HG03064 (cell line): ENCODE results near the gene FGD4.

Source experiments
- ATAC-seq: cut with Tn5 transposase; IDR thresholded peaks from one replicate; pipeline ENCODE4 v1.9.1; 2021; ENCODE audit warnings: low read depth; ENCODE audit not compliant: unreplicated experiment

FGD4 gene

GRCh38 chr12:32399370-32400113, at the start of gene FGD4:
Gene FGD4 (plus strand): TSS chr12:32399558.
- ATAC-seq: peak; percentile 84

GRCh38 chr12:32353540-32353939, 45.8 kb upstream of the FGD4 start:
- no peak for ATAC-seq

DNA sequence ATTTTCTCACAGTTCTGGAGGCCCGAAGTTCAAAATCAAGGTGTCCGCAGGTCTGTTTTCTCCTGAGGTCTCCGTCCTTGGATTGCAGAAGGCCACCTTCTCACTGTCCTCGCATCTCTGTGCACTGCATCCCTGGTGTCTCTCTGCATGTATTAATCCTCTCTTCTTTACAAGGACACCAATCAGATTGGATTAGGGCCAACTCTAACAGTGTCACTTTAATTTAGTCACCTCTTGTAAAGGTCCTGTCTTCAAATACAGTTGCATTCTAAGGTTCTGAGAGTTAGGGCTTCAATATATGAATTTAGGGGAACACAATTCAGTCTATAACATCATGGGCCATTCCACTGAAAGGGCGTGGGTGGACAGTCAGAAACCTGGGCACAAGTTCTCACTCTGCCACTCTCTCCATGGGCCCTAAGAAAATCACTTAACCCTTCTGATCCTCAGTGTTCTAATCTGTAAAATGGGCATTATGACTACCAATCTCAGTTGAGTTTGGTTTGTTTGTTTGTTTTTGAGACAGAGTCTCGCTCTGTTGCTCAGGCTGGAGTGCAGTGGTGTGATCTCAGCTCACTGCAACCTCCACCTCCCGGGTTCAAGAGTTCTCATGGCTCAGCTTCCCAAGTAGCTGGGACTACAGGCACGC, 41.6 kb upstream of the FGD4 start:
- ATAC-seq: no peak

DNA sequence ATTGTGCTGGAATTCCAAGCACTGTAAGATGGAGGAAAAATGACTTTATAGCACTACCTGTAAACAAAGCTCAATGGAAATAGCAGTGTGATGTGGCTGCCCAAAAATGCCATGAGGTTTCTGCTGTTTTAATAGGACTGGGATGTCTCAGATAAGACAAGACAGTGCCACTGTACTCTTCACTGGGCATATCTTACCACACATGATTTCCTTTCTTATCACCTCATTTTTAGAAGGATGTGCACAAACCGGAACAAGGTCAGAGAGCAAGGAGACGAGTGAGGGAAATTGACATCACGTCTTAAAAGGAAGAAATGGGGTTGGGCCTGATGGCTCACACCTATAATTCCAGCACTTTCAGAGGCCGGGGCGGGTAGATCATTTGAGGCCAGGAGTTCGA, 38.4 kb upstream of the FGD4 start:
- ATAC-seq: no peak

DNA sequence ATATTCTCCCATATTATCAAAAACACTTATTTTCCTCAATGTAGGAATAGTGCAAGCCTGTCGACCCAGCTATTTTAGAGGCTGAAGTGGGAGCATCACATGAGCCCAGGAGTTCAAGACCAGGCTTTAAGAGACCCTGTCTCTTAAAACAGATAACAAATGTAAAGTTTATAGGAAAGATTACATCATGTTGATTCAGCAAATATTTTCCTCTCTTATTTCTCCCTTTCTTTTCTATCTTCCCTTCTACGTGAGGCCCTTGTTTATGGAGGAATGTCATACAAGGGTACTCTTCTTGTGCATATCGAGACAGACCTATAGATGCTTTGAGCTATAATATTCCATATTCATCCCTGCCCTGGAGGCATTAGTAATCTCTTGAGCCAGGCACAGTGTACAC, 36.5 kb upstream of the FGD4 start:
- no peak for ATAC-seq

GRCh38 chr12:32365473-32366064, 33.8 kb upstream of the FGD4 start:
- ATAC-seq: no peak

DNA sequence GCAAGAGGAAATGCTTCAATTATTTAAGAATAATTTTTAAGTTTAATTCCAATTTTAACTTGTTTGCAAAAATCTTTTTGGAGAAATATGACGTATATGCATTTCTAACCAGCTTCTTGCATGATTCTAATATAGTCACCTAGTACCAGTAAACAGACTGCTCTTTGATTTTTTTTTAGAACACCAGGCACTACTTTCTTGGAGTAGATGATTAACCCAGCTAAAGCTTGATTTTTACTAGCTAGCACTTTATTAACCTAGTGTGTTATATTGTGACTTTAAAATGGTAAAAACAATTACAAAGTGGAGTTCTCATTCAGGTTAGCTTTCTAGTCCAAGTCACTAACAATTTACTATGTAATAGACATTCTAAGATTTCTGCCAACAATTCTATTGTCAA, 32.6 kb upstream of the FGD4 start:
- no peak for ATAC-seq

- no peak for ATAC-seq
Measured at GRCh38 chr12:32367381-32367780, 32.0 kb upstream of the FGD4 start.

DNA sequence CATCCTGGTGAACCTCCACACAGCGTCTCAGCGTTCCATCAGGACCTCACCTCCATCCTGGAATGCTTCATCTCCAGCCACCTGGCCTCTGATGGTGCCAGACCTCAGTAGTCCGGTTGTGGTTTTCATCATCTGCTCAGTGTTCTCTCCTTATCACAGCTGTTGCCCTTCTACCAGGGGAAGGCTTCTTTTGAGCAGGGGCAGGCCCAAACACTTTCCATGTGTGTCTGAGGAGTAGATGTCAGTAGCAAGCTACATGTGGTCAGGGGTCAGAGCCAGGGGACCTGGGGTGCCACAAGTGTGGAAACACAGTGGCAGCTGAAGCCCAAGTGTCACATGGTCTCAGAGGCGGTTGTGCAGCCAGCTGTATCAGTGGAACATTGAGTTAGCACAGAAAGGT, 30.2 kb upstream of the FGD4 start:
- no peak for ATAC-seq

DNA sequence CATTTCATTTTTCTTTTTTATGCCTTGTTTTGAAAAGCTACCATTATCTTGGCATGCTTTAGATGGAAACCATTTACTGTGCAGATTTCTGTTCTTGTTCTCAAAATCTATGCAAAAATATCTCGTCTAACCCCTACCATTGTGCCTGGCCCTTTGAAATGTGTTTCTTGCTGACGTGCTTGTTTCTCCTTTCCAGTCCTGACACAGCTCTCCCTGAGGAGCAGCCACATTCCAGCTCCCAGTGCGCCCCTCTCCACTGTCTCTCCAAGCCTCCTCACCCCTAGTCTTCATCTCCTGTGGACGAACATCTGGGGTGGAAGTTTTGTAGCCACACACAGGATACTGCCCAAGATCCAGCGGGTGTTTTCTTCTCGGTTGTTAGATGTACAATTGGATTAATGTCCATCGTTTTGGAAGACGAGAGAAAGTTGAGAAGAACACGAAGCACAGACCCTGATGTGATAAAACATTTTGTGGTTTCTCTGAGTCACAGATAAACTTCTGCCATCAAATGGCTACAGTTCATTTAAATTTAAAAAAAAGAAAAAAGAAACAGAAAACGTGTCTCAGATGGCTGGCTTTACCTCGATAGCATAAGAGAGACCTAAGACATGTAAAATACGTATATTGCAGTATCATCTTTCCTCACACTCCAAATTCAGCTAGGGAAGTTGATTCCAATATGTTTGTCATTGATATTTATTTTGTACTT, 21.9 kb upstream of the FGD4 start:
- no peak for ATAC-seq

- no peak for ATAC-seq
Measured at GRCh38 chr12:32379213-32379612, 20.1 kb upstream of the FGD4 start.

- no peak for ATAC-seq
Measured at GRCh38 chr12:32379667-32380066, 19.7 kb upstream of the FGD4 start.

GRCh38 chr12:32382226-32382625, 17.1 kb upstream of the FGD4 start:
- ATAC-seq: no peak

DNA sequence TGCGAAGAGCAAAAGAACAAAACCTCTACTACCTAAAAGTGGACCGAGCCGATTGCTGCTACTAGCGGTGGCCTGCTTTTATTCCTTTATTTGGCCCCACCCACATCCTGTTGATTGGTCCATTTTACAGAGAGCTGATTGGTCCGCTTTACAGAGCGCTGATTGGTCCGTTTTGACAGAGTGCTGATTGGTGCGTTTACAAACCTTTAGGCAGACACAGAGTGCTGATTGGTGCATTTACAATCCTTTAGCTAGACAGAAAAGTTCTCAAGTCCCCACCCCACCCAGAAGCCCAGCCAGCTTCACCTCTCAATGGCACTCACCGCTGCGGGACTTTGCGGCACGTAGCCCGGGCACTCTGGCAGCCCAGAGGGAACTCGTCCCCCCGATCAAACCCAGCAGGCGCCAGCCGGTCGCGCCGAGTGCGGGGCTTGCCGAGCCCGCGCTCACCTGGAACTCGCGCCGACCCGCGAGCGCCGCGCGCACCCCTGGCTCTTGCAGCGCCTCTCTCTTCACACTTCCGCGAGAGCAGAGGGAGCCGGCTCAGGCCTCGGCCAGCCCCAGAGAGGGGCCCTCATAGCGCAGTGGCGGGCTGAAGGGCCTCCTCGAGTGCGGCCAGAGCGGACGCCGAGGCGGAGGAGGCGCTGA, 8.7 kb upstream of the FGD4 start:
- no peak for ATAC-seq

- no peak for ATAC-seq
Measured at GRCh38 chr12:32395026-32395425, 4.3 kb upstream of the FGD4 start.

- ATAC-seq: no peak
Measured at GRCh38 chr12:32397696-32398095, 1.7 kb upstream of the FGD4 start.

DNA sequence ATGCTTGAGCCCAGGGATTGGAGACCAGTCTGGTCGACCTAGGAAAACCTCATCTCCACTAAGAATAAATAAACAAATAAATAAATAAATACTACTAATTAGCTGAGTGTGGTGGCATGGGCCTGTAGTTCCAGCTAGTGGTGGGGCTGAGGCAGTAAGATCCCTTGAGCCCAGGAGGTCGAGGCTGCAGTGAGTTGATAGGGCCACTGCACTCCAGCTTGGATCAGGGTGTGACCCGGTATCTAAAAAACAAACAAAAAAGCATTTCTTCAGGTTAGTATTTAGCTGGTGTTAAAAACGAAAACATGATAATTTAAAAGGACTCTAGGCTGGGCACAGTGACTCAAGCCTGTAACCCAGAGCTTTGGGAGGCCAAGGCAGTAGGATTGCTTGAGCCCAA, 1.2 kb upstream of the FGD4 start:
- no peak for ATAC-seq

DNA sequence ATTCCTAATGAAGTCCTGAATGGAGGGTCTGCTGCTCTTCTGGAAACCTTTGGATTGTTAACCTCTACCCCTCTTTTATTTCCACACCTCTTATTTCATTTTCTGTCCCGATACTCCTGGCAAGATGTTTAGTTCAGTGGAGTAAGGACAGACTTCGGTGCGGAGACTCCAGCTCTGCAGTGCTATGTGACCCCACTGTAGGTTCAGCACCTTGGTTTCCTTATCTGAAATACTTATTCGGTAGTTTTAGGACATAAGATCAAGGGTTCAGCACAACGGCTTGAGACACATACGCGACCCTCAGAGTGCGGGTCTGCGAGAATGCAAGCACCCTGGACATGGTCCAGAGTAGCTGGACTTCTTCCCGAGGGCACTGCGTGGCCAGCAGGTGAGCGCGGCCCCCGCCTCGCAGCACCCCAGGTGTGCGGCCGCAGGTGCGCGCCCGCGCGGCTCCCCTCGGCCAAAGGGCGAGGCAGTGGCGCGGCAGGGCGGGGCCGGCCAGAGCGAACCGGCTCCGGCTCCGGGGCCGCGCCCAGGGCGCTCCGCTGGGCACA, 465 bp upstream of the FGD4 start:
- no peak for ATAC-seq

GRCh38 chr12:32400114-32400672, 835 bp downstream of the FGD4 start:
- no peak for ATAC-seq

DNA sequence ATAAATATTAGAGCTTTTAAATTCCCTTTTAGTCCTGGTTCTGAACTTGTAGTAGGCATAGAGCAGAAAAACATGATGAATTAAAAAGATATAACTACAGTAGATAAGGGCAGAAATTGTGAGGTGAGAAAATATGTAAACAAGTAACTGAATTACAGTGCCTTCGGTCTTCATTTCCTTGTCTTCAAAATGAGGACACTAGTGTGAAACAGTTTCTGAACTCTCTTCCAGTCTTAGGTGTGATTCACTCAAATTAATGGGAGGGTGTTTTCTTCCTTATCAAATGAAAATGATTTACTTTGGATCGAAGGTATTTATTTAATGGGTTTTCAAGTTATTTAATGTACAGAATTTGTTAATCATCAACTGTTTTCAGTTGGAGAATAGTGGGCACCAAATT, 1.5 kb downstream of the FGD4 start:
- no peak for ATAC-seq
